T1000 (cell line): Measurements from ENCODE around the gene AGO4.
"Not testable (repeated sequence)": the region's sequence is repeated elsewhere in the genome, so short reads cannot be mapped to it uniquely, and the experiment has no call there.

Source experiments
- DNase-seq: peaks from one replicate; lab custom pipeline; 2025; ENCODE audit warnings: mixed read lengths; lab: John Stamatoyannopoulos, UW

Gene AGO4

DNA sequence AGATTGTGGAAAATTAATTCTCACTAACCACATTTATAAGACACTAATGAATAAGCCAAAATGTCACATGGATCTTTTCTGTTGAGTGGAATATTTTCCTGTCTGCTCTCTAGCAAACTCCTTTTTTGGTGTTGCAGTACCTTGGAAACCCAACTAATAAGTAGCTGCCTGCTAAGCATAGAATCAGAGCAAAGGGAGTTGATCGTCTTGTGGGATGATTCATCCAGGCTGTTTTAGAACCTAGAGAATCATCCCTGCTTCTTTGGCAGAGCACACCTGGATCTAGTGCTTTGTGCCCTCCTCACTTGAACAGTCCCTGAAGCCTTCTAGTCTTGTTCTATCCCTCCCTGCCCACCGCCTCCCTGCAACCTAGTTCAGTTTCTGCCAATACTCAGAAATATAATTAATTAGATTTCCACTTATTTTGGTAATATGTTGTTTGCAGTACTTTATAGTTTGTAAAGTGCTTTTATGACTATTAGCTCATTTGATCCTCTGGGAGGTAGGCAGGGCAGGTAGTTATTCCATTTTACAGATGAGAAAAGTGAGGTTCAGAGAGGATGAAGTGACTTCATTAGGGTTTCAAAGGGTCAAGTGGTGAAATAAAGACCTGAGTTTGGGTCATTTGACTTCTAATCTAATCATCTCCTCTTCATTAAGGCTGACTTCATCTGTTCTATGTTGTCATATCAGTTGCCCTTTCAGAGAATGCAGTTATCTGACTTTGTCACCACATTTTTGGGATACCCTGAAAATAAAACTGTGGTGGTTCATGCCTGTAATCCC, 2.5 kb downstream of the AGO4 start:
- DNase-seq = no peak

DNA sequence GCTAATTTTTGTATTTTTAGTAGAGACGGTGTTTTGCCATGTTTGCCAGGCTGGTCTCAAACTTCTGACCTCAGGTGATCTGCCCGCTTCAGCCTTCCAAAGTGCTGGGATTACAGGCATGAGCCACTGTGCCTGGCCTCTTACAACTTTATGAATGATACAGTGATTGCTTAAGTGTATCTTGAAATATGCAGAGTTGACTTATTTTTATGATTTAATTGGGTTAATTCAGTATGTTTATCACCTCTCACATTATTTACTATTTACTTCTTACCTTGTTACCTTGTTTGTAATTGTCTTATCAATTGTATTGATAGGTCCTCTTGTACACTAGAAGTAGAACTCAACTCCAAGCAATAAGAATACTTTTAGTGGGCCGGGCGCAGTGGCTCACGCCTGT, 4.9 kb downstream of the AGO4 start:
- DNase-seq = not testable (repeated sequence)

DNA sequence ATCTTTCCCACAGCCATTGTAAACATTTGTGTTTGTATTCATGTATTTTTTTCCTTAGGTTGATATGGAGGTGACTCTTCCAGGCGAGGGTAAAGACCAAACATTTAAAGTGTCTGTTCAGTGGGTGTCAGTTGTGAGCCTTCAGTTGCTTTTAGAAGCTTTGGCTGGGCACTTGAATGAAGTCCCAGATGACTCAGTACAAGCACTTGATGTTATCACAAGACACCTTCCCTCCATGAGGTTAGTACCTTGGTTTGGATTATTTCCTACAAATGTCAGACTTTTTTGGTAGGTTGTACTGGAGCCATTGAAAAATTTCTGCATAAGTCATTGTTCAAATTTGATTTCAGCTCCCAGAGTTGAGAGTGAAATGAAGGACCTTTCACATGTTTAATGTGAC, 17.4 kb downstream of the AGO4 start:
- no peak for DNase-seq

DNA sequence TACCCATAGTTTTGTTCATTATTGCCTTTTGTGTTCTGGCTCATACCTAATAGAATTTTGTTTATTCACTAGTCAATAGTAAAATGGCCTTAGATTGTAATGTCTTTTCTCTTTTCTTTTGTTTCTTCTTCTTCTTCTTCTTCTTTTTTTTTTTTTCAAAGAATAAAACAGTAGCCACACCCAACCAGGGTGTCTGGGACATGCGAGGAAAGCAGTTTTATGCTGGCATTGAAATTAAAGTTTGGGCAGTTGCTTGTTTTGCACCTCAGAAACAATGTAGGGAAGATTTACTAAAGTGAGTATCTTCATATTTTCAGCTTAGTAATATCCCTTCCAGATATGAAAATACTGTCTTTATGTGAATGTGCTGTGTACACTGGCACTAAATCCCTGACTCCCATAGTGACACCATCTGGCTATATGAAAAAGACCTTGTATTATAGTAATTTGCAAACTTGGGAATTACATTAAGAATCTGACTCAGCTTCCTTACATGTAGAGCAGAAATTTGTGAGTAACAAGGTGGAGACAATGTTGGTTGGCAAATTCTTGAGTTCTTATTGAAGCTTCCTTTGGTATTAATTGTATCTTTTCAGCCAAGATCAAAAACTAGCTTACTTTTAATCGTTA, 24.6 kb downstream of the AGO4 start:
- no peak for DNase-seq

DNA sequence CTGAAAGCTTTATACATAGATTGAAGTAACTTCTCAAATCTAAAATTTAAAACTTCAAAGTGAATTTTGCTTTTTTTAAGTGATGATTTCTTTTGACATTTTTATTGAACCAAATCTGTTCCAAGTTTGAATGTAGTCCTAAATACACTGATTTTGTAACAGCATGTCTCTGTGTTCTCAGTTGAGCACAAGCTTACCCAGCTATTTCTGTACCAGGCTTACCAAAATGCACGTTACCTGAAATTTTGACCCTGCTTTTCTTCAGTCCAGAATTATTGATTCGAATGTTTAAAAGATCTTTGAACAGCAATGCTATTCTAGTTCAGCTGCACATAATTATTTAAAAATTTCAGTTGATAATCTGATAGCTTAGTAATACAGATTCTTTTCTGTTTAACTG, 25.6 kb downstream of the AGO4 start:
- no peak for DNase-seq

DNA sequence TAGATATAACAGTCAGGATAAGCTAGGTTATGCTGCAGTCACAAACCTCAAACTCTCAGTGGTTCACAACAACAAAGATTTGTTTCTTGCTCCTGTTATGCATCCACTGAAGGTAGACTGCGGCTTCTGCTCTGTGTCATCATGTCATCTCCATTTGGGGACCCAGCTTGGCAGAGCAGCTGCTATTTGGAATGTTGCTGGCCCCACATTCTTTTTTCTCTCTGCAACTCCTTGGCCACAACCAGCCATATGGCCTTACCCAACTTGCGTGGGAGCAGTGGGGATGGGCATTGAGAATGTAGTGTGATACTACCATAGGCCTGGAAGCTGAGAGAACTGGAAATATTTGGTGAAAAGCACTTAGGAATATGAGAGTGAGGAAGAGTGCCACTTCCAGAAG, 26.4 kb downstream of the AGO4 start:
- DNase-seq = no peak

DNA sequence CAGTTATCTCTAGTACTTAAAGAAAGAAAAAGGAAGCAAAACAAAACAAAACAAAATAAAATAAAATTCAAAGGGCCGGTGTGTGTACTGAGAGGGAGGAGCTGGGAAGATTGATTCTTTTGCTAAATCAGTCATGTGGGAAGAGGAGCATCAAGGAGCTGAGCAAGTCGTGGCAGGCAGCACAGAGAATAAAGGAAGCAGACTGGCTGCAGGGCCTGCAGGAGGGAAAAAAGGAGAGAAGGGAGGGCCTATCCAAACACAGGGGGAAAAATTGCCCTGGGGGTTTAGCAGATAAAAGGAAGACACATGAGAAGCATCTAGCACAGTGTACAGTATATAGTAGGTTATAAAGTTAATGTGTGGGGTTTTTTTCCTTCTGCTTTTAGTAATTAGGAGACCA, 27.6 kb downstream of the AGO4 start:
- no peak for DNase-seq

DNA sequence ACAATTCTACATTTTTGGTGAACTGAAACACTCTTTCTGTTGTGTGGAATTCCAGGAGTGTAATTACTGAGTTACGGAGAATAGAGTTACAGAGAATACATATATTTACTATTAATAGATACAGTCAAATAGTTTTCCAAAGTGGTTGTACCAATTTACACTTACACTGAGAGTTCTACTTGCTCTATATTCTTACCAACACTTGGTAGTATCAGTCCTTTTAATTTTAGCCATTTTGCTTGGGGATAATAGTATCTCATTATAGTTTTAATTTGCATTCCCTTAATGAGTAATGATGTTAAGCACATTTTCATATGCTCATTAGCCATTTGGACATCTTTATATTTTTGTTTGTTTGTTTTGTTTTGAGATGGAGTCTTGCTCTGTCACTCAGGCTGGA, 28.9 kb downstream of the AGO4 start:
- no peak for DNase-seq

DNA sequence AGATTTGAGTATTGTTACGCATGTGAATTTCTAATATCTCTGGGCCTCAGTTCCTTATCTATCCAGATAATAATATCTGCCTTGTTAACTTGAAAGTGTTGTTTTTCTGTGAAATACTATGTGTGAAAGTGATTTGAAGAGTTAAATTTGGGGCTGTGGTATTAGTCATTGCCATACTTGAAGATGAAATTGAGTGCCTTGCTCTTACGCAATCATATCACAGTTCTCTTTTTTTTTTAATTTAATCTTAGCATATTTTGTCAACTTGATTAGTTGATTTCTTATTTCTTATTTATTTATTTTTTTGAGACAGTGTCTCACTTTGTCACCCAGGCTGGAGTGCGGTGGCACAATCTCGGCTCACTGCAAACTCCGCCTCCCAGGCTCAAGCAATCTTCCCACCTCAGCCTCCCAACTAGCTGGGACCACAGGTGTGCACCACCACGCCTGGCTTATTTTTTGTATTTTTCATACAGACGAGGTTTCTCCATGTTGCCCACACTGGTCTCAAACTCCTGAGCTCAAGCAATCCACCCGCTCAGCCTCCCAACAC, 31.0 kb downstream of the AGO4 start:
- DNase-seq = no peak

DNA sequence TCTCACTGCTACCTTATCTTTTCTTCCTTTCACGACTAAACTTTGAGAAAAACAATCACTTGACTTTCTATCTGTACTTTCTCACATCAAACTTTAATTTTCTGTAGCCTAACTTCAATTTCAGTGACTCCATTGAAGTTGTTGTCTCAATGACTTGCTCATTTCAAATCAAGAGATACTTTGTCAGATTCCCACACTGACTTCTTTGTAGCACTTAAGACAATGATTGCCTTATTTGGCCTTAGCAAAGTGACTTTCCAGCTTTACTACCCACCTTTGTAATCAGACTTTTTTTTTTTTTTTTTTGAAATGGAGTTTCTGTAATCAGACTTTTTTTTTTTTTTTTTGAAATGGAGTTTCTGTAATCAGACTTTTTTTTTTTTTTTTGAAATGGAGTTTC, 37.0 kb downstream of the AGO4 start:
- no peak for DNase-seq

DNA sequence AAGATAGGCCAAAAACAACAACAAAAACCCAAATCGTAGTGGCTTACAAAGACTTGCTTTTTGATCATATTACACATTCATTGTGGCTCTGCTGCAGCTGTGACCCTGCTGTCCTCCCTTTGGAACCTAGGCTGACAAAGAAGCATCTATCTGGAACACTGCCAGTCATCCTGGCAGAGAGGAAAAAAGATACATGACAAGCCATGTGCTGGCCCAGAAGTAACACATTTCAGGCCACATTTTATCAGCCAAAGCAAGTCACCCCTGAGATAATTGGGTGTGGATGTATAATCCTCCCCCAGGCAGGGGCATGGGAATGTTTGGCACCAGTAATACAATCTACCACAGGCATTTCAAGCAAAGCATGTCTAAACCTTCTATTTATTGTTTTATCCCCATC, 38.0 kb downstream of the AGO4 start:
- no peak for DNase-seq

DNA sequence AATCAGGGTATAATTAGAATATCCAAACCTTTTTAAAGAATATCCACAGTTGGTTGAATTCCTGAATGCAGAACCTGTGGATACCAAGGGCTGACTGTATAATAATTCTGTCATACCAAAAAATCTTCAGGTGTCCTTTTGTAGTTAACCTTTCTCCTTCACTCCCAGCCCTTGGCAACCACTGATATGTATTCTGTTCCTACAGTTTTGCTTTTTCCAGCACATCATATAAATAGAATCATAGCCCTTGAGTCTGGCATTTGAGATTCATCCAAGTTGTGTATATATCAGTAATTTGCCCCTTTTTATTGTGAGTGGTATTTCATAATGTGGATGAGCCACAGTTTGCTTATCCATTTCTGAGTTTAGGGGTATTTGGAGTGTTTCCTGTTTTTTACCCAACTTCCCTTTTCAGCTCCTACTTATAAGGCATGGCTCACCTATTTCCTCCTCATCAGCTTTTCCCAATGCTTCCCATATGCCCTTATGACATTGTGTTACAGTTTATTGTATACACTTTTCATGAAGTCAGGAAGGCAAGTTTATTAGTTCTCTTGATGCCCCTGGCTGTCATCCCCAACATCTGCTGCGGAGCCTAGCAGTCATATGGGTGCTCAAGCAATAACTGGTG, 40.2 kb downstream of the AGO4 start:
- DNase-seq = no peak

DNA sequence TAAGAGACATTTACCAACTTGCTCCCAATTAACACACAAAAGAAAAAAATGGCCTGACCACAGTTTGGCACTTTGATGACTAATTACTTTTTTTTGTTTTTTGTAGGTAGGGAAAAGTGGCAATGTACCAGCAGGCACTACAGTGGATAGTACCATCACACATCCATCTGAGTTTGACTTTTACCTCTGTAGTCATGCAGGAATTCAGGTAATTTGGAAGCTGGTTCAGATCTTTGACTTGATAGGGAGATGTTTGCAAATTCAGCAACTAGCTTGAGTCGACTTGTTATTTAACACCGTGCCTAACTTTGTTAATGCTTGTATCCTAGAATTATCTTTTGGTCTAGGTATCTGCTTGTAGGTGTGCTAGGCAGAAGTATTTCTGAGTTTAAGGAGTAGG, 42.2 kb downstream of the AGO4 start:
- DNase-seq = no peak

DNA sequence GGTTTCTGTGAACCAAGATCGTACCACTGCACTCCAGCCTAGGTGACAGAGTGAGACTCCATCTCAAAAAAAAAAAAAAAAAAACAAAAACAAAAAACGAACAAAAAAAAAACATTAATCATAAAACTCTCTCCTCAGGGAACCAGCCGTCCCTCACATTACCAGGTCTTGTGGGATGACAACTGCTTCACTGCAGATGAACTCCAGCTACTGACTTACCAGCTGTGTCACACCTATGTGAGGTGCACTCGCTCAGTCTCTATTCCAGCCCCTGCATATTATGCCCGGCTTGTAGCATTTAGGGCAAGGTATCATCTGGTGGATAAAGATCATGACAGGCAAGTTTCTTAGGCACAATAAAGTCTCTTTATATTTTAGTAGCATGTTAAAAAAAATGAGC, 42.9 kb downstream of the AGO4 start:
- no peak for DNase-seq

DNA sequence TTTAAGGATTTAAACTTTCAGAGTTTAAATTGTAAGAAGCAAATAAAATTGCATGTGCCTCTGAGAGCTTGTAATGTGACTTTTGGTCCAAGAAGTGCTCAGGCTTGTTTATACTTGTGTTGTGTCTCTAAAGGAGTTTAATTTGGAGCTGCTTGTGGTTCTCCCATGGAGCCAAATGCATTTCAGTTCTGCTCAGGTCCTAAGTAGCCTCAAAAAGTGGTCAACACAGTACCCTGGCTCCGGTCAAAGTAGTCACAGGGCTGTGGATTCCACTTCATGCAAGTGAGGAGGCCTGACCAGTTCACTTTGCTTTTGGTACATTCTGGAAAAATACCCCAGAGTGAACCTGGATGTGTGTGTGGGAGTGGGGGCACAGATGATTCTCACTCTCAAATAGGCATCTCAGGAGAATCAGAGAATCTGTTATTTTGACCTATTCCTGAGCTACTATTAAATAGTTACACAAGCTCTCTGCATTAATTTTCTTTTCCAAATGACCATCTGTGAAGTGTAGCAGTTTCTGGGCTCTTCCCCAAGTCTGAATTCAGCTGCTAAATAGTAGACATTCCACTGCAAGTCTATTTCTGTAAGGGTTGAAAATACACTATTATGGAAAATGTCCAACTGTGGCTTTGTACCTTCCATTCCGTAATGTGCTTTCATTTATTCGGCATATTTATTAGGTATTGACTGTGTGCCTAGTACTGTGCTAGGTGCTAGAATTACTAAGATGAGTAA, 43.5 kb downstream of the AGO4 start:
- DNase-seq = no peak

DNA sequence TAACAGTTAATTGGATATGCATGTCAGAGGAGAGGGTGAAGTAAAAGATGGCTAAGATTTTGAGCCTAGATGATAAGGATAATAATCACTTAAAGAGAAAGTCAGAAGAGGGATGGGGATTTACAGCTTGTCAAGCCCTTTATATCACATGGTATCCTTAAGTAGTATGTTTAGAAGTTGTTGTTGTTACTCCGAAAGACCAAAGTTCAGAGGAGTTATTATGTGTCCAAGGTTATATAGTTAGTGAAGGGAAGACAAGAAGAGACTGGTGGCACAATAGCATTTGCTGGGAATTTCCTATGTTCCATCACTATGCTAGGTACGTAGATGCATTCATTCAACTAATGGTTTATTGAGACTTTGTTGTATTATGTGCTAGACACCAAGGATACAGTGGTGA, 44.4 kb downstream of the AGO4 start:
- no peak for DNase-seq

DNA sequence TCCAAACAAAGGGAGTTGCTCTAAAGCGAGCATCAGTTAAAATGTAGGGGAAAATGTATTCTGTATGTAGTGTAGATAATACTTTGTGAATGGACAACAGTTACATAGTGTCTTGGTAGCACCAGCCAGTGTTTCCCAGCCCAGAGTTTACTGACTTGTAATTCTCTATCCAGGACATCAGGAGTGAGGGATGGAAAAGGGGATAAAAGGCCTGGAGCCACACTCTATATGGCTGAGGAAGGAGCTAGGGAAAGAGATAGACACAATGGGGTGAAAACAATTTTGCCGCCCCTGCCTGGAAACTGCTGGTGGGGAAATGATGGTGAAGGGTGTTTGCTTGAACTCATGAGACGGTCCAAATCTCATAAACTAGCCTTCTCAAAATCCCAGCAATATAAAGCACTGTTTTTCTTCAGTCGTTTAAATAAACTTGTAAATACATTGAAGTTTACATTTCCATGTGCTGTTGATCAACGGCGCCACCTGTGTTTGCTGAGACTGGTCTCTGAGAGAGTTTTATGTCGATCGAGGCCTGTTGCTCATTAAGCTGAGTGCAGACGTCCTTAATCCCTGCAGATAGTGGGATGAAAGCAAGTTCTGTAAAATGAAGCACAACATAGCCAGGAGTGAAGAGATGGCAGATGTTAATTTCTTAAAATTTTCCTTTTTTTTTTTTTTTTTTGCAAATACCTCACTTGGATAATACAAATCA, 47.3 kb downstream of the AGO4 start:
- DNase-seq = no peak

DNA sequence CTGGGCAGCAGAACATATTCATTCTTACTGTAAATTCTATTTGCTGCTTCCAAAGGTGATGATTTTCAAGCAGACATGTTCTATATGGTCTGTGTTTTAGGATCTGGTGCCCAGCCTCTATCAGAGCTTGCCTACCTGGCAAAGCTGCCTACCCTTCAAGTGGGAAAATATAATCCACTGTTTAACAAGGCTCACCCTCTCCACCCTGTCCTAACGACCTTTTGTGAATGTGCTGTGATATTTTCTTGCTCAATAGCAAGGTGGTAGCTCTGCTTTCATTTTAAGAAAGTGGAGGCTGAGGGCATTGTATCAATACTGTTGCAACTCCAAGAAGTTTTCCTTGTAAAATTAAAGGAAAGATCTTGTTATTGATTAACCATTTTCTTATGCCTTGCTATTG, 49.1 kb downstream of the AGO4 start:
- no peak for DNase-seq

DNA sequence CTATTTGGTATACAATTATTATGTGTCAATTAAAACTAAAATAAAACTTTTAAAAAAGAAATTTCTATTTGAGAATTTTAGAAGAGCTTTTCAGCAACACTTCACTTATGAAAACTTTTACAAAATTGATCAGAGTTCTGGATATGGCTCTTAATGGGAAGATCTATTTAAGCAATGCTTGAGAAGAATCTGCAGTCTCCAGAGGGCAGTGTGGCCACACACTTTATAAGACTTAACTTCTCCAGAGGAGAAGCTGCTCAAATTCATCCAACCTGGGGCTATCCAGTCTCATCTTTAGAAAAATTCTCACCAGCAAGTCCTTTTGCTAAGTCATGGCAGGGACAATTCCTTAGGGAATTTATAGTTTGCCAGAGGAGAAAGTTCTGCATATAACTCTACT, 50.0 kb downstream of the AGO4 start:
- DNase-seq = no peak

DNA sequence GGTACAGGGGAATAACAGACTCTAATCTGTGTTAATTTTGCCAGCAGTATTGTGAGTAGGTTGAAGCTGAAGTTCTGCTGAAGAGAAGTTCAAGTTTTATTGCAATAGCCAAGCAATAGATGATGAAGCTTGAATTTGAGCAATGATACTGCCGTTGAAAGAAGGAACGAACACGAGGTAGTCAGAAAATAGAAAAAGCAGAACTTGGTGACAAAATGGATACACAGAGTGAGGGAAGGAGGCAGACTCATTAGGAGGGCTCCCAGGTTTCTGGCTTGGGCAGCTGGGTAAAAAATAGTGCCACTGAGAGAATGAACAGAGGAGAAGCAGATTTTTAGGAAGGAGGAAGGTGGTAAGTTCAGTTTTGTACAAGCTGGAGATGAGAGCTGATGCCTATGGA, 52.9 kb downstream of the AGO4 start:
- no peak for DNase-seq

DNA sequence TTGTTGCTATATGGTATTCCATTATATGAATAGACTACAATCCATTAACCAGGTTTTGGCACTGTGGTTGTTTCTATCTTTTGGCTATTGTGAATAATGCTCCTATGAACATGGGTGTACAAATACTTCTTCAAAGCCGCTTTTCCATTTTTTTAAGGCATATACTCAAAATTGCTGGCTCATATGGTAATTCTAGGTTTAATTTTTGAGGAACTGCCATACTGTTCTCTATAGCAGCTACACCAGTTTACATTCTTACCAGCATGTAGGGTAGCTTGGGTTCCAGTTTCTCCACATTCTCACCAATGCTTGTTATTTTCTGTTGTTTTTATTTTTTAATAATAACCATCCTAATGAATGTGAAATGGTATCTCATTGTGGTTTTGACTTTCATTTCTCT, 55.3 kb downstream of the AGO4 start:
- no peak for DNase-seq
